Amniotic stem cell (primary cell): ENCODE data around the gene BIVM.
"Not testable (repeated sequence)": the region's sequence is repeated elsewhere in the genome, so short reads cannot be mapped to it uniquely, and the experiment has no call there.

Source experiments
- DNase-seq: peaks from one replicate; lab custom pipeline; 2025; lab: John Stamatoyannopoulos, UW

The BIVM gene, protein sequence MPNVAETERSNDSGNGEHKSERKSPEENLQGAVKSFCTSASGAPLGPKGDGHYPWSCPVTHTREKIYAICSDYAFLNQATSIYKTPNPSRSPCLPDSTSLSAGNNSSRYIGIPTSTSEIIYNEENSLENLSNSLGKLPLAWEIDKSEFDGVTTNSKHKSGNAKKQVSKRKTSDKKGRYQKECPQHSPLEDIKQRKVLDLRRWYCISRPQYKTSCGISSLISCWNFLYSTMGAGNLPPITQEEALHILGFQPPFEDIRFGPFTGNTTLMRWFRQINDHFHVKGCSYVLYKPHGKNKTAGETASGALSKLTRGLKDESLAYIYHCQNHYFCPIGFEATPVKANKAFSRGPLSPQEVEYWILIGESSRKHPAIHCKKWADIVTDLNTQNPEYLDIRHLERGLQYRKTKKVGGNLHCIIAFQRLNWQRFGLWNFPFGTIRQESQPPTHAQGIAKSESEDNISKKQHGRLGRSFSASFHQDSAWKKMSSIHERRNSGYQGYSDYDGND

DNA sequence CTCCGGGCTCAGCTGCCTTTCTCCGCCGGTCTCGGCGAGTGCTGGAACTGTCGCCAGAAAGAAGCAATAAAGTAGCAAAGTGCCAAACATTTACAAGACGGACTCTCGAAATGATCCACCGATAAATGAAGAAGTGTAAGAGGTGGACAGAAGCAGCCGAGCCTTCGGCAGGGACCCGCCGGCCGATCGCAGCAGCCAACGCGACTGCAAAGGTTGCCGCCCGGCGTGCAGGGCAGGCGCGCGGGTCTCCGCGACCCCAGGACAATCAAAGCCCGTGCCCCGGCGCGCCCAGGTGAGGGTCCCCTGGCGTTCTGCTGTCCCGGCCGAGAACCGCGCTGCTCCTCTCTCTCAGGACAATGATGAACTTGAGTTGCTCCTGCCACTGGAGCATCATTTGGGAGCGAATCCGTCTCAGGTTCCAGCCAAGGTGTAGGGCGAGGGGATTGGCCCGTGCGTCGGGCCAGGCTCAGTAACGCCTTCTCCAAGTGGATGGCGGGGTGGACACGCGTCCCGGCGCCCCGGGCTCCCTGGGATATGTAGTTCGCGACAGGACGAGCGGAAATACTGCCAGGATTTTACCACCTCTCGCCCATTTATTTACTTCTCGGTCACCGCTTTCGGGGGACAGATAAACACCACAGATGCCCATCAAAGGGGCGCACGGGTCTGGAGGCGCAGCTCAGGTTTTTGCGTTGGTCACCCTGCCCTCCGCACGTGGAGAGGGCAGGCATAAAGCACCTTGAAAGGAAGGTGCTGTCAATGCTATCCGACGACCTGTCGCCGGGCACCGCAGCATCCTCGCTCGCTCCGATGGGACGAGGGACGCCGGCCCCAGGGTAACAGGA lies at the start of gene BIVM, which contains the start of gene POGLUT2:
TSS of gene BIVM (plus strand) at position 539 of the 845 bp plus-strand sequence. CDS start 8,149 bp downstream, outside the sequence.
TSS of gene POGLUT2 (minus strand) at position 396 of the 845 bp plus-strand sequence. CDS start at position 90, 306 bp downstream.
- peak; percentile 81 for DNase-seq

DNA sequence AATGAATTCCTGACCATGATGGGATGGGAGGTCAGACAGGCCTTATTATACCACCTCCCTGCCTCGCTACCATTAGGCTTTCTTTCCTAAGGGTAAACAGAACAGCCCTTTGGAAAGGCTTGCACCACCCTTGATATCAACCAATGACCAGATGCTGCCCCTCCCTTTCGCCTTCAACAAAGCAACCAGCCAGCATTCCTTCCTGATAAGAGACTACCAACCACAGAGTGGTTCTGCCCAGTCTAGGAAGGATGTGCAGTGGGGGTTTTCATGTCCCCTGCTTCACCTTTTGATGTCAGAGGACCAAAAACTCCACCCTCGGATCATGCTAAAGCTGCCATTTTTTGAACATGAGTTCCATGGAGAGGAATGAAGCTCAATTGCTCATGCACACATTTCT lies 47.0 kb upstream of the BIVM start:
- DNase-seq = no peak

DNA sequence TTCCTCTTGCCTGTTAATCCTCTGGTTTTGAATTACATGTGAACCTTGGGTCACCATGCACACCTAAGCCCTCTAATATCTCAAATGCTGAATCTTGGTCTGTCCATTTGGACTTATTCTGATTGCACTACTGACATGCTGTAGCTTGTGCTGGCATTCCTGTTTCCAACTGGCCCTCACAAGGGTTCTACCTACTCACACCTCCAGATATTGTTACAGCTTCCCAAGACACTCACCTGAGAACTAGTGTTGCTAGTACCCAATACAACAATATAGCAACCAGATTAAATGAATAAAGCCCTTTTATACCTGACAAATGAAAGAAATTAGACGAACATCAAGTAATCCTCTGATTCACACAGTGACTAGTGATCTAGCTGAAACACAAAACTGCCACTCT lies 41.9 kb upstream of the BIVM start:
- no peak for DNase-seq

DNA sequence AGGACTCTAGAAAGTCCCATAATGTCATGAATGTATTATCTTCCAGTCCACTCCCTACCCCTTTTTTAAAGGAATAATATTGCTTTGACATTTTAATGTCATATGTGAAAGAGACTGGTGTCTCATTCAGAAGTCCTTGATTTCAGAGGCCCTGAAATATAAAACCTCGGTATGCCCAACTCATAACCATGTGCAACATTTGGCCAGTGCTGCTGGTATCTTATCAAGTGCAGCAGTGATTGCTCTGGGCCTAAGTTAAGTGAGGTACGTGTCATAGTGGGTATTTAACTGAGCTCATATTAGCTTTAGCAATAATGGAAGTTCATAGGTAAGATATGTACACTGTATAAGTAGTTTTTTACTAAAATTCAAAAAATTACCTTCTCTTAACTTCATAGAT lies 40.1 kb upstream of the BIVM start:
- DNase-seq = no peak

DNA sequence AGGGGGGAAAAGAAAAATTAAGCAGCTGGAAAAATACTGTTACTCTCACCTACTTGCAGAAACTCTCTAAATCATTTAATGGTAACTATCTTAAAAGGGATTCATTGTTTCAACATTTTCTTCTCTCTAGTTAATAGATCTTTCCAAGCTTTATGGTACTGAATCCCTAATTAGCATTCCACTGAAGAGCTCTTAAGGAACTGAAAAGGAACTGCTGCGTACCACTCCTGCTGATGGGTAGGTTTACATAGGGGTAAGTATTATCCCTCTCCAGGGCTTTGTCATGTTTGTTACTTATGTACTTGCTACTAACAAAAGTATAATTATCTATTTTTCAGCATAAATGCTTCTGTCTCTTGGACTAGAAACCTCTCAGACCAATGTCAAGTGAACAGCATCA lies 37.8 kb upstream of the BIVM start:
- no peak for DNase-seq

DNA sequence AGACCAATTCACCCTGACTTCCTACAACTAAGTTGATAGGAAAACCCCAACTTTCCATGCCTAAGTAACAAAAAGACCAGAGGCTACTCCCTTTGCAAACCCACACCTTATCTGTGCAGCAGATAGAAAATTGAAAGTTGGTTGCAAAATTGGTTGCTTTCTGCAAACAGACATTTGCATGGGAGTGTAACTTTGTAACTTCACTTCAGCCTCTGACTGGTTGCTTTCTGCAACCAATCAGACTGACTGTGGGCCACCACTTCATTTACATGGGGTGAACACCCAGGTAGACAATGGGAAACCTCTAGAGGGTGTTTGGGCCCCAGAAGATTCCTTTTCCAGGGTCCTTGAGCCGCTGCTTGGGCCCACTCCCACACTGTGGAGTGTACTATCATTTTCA lies 35.2 kb upstream of the BIVM start:
- DNase-seq = no peak

DNA sequence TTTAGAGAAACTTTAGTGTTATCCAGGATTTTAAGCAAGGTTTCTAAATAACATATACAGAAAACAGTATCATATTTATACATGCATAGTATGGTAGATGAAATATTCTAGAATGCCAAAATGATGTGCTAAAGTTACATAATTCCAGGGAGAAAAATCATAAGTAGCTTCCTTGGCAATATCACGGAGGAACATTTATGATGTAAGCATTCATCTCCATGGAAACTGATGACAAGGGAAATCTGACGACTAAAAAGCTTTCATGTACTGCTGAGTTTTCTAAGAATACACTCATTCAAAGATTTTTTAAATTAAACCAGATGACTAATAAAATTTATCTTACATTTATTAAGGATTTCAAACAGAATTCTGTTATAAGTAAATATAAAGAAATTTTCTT lies 30.0 kb upstream of the BIVM start:
- no peak for DNase-seq

DNA sequence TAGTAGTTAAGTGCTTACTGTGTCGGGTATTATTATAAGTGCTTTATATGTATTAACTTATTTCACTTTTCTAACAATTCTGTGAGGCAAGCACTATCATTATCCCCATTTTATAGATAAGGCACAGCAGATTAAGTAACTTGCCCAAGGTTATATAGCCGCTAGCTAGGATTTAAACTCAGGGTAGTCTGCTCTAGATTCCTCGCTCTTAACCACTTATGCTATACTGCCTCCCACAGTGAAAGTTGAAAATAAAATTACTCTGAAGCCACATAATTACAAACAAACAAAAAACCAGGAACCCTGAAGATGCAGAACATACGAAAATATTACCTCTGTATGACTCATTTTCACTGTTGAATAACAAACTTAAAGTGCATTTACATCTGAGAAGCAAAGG lies 29.2 kb upstream of the BIVM start:
- no peak for DNase-seq

DNA sequence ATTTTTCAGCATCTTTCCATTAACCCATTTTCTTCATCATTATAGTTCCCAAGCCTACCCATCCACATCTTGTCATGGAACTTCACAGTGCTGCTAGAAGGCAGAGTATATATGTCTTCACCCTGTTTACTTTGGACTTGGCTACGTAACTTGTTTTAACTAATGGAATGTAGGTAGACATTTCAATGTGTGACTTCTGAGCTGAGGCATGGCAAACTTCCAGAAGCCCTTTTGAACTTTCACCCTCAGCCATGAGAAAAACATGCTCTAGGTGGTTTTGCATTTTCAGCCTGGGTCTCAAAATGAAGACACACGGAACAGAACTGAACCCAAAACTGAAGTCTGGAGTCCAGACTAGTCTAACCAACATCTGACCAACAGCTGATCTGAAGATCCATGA lies 28.5 kb upstream of the BIVM start:
- DNase-seq = no peak

DNA sequence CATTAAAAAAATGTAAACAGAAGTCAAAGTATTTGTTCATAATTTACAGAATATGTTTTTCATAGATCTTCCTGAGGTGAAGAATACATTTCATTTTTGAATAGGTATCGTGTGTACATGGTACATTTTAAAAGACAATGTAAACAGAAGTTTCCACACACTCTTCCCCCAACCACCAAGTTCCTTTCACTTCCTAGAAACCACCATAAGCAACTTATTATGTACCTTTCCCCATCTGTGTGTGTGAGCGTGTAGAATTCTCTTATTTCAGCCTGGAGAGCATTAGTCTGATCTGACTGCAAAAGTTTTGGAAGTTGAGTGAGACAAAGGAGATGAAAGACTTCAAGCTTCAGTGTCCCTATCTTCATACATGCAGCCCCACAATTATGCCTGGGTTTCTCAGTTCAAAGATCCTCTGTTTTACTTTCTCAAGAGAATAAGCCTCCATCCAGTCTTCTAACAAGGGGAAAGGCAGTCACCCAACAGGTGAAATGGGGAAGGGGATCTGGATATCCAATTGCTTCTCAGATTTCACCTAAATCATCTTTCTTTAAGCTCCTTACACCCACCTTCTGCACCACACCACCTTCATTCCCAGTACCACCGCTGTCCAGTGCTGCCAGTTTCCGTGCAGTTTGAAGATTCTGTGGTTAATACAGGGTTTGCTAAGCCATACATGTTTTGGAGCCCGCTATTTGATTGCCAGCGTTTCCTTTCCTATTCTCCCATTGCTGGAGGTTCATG lies 27.4 kb upstream of the BIVM start:
- no peak for DNase-seq

DNA sequence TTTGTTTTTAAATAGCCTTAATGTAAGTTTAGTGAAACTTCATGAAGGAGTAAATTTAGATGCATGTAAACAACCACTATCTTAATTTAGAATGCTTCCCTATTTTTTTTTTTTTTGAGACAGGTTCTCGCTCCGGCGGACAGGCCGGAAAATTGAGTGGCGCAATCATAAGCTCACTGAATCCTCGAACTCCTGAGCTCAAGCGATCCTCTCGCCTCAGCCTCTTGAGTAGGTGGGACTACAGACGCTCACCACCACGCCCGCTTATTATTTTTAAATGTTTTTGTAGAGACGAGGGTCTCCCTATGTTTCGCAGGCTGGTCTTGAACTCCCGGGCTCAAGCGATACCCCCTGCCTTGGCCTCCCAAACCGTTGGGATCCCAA lies 26.9 kb upstream of the BIVM start:
- no peak for DNase-seq

DNA sequence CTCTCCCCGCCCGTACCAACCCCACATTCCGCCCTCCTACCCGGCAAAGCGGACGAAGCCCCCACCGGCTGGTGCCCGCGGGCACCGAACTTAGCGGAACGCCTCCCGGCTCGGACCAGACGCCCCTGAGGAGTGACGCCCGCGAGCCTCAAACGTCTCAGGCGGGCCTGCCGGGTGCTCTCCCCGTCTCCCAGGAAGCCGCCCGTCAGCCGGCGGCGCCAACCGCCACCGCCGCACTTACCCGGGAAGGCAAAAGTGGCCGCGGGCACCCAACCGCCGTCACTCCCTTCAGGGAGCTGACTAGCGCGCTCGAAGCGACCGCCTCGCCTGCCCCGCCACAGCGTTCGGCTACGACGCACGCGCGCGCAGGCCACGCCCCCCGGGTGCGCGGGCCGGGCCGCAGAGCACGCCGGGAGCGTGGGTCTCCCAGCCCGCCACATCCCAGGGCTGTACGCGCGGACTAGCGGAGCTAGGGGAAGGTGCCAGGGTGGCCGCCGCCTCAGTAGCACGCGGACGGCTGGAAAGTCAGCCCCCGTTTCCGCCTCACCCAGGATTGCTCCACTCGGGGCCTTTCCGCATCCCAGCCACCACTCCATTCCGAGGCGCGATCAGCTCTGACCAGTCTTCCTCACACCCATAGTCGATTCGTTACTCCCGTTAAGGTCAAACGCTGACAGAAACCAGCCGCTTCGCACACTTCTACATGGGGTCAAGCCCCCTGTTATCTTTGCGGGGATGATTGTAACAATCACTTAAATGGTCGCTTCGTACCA lies 25.3 kb upstream of the BIVM start, which contains the start of gene TEX30:
TSS of gene TEX30 (minus strand) at position 346 of the 773 bp plus-strand sequence. CDS start 3,760 bp downstream, outside the sequence.
- DNase-seq = peak; percentile 48

DNA sequence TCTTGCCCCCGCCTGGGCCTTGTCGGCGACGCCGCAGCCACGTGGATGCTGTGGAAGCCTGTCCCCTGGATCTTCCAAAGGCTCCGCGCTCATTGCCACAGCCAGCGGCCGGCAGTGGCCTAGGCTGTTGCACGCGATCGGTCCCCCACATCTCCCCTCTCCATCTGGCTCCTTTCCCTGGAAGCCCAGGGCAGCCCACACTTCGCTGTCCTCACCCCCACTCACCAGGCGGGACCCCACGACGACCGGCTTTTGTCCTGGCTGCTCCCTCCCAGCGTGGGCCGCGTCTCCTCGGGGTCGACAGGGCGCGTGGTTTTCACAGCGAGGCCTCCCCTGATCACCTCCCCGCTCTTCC lies 24.7 kb upstream of the BIVM start:
- DNase-seq = no peak

DNA sequence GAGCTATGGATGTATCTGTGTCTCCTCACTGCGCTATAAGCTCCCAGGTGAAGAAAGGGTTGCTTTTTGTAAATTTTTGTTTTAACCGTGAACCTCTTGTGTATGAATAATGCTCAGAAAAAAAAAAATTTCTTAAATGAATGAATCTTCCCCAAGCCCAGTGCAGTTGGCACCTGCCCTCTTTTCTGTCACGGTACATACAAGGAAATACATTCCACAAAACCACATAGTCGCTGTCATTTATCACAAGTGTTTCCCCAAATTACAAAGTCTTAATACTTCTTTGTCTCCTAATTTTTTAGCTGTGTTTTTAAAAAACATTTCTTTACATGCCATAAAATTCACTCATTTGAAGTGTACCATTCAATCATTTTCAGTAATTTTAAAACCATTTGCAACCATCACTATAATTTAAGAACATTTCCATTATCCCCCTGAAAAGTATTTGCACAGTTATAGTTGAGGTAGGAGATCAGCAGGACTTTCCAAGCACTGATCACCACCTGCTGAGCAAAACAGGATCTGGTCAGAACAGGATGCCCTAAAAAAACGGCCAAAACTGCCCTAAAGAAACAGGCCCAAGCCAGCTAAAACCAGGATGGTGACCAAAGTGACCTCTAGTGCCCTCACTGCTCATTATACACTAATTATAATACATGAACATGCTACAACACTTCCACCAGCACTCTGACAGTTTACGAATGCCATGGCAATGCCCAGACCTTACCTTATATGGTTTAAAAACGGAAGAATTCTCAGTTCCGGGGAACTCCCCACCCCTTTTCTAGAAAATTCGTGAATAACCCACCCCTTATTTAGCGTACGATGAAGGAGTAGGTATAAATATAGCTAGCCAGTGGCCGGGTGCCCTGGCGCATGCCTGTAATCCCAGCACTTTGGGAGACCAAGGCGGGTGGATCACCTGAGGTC lies 24.1 kb upstream of the BIVM start:
- no peak for DNase-seq

DNA sequence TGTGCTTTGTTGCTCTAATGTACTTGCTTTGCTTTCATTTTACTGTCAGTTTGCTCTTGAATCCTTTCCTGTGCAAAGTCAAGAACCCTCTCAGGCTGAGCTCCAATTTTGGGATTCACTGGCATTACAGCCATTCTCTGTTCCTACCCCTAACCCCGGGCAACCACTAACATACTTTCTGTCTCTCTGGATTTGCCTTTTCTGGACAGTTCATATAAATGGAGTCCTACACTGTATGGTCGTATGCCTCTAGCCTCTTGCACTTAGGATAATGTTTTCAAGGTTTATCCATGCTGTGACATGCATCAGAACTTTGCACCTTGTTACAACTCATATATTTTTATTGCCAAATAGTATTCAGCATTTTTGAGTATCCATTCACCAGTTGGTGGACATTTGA lies 22.6 kb upstream of the BIVM start:
- DNase-seq = no peak

DNA sequence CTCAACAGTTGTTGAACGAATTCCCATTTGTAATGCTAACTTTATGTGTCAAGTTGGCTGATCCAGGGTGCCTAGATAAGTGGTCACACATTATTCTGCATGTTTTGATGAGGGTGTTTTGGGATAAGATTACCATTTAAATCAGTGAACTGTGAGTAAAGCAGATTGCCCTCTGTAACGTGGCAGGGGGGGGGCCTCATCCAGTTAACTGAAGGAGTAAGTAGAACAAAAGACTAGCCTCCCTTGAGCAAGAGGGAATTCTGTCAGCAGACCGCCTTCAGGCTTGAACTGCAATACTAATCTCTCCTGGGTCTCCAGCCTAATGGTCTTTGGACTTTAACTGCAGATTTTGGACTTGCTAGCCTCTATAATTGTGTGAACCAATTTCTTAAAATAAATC lies 21.2 kb upstream of the BIVM start:
- no peak for DNase-seq

DNA sequence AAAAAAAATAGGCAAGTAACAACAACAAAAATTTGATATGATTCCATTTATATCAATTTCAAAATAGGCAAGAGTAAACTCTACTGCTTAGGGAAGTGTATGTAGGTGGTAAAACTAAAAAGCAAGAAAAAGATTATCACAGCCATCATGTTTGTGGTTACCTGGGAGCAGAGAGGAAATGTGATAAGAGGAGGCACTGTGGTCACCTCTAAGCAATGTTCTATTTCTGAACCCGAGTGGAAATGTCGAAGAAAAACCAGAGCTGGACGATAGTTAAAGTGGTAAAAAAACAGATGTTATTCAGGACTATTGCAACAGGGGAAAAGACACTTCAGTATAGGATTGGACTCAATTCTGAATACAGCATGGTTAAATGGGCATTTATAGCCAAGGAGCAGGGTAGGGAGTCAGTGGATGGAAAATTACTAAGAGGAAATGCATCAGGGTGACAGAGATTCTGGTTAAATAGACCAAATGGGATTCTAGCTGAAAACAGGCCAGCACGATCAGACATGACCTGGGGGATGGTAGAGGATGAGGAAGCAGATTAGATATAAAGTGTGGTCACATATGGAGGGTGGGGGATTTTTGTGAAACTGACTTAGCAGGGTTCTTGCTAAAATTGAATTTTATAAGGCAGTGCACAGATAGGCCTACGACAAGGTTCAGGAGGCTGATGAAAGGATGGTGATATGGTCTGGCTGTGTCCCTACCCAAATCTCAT lies 19.3 kb upstream of the BIVM start:
- DNase-seq = no peak

DNA sequence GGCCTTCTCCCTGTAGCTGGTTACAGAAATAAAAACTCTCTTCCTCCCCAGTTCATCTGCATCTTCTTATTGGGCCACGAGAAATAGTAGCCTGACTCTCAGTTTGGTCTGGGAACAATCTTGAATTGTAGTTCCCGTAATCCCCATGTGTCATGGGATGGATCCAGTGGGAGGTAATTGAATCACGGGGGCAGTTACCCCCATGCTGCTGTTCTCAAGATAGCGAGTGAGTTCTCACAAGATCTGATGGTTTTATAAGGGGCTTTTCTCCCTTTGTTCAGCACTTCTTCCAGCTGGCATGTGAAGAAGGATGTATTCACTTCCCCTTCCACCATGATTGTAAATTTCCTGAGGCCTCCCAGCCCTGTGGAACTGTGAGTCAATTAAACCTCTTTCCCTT lies 18.3 kb upstream of the BIVM start:
- DNase-seq = not testable (repeated sequence)

DNA sequence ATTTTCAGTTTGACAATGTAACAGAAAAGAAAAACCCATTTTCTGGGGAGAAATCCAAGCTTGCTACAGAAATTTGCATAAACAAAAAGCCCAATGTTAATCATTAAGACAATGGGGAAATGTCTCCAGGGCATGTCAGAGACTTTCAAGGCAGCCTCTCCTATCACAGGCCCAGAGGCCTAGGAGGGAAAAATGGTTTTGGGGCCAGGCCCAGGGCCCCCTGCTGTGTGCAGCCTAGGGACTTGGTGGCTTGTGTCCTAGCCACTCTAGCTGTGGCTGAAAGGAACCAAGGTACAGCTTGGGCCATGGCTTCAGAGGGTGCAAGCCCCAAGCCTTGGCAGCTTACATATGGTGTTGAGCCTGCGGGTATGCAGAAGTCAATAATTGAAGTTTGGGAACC lies 17.3 kb upstream of the BIVM start:
- no peak for DNase-seq

DNA sequence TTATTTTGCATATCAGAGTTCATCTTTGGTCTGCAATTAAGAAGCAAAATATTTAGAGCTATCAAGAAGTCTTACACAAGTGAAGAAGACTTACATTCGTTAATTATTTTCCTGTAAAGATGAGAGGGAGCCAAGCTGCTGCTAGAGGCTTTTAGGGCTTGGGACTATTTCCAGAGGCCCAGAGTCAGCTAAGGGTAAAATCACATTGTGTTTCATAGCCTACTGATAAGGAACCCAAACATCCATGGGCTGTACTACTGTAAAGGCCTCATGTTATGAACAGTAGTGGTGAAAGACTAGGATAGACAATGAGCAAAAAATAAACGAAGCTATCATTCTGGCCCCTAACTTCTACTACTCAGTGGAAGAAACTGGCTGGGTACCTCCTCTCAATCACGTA lies 14.4 kb upstream of the BIVM start:
- no peak for DNase-seq
